Measurements from ENCODE around the gene TBK1. TPM values are rescaled to one million over a fixed set of nuclear protein-coding genes. Genes with fewer than 3 reads are reported as not detected.
"Not testable (repeated sequence)": the region's sequence is repeated elsewhere in the genome, so short reads cannot be mapped to it uniquely, and the experiment has no call there.

The TBK1 gene
- total RNA-seq, 1 donor from 2014 or later, result 29.0 TPM

DNA sequence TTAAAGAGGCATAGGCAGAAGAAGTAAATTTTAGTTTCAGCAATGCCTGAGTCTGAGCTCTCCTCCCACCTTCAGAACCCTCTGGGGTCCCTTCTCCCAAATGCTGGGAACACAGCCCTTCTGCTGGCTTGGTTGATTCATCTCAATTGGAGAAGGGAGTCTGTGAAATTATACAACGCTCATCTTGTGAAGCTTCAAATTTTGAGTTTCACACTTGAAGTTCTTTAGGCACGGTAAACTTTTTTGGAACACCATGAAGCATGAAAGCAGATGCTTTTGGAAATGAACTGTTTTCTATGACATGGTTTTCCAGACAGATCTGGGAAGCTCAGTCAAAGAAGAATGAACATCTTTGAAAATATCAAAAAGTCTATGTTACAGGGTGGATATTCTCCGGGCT, 69.9 kb downstream of the TBK1 start:
- Histone ChIP-seq H3K36me3 (no peaks in the 10 kb centered on the region), H3K4me1 (no peaks in the 10 kb centered on the region), H3K27ac (no peak overlapping the region), H3K4me3 (no peak overlapping the region), H3K27me3 (no peaks in the 10 kb centered on the region), H3K9me3 (no peaks in the 10 kb centered on the region)
- no peak for DNase-seq (ENCODE audit: extremely low spot score in 2 of 2)
- intact Hi-C loops (cut with DNase I), result no loop called here
- TF ChIP-seq POLR2A (IDR thresholded peaks at IDR 0.05) (no peak), CTCF (IDR thresholded peaks at IDR 0.05) (no peak), POLR2AphosphoS5 (IDR thresholded peaks at IDR 0.05; ENCODE audit: insufficient read depth in 1 of 2, low read depth in 1 of 2) (no peak)

DNA sequence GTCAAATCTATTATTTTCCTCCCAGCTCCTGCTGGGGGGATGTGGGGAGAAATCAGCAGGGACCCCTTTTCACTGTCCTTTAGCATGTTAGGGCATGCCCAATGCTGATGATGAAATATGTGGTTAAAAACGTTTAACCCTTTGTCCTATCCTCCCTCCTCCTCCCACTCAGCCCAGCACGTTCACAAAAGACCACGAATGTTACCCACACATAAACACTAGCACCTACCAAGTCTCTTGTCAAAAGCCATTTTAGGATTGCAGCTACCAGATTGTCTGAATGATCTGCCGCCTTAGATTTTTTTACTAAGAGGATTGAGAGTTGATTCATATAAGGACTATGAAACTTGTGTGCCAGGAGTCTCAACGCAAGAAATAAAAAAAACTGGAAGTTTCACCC, 70.4 kb downstream of the TBK1 start:
- TF ChIP-seq POLR2A (IDR thresholded peaks at IDR 0.05), result no peak
- TF ChIP-seq POLR2AphosphoS5 (IDR thresholded peaks at IDR 0.05; ENCODE audit: insufficient read depth in 1 of 2, low read depth in 1 of 2), result no peak
- TF ChIP-seq CTCF (IDR thresholded peaks at IDR 0.05), result no peak
- DNase-seq (ENCODE audit: extremely low spot score in 2 of 2), result no peak
- no peak overlapping the region for H3K4me3 ChIP-seq
- no peaks in the 10 kb centered on the region for H3K27me3 ChIP-seq
- intact Hi-C loops (cut with DNase I), result no loop called here
- no peaks in the 10 kb centered on the region for H3K9me3 ChIP-seq
- H3K36me3 ChIP-seq, result no peaks in the 10 kb centered on the region
- no peaks in the 10 kb centered on the region for H3K4me1 ChIP-seq
- H3K27ac ChIP-seq, result no peak overlapping the region

DNA sequence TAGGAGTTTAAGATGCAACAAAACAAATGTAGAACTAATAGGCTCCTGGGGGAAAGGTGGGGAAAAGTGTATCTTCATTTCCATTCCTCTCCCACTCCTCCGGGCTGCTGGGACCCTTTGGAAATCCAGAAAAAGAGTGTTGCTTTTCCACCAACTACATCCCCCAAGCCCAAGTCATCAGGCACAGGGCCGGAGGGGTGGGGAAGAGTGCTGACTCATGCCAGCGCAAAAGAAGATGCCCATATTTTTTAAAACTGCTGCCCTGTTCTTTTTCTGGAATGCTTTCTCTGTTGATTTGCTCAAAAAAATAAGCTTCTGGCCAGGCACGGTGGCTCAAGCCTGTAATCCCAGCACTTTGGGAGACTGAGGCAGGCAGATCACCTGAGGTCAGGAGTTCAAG, 70.9 kb downstream of the TBK1 start:
- no peaks in the 10 kb centered on the region for H3K36me3 ChIP-seq
- TF ChIP-seq POLR2A (IDR thresholded peaks at IDR 0.05) (no peak), CTCF (IDR thresholded peaks at IDR 0.05) (no peak), POLR2AphosphoS5 (IDR thresholded peaks at IDR 0.05; ENCODE audit: insufficient read depth in 1 of 2, low read depth in 1 of 2) (no peak)
- intact Hi-C loops (cut with DNase I), result no loop called here
- H3K9me3 ChIP-seq, result no peaks in the 10 kb centered on the region
- no peak overlapping the region for H3K27ac ChIP-seq
- no peak for DNase-seq (ENCODE audit: extremely low spot score in 2 of 2)
- H3K4me1 ChIP-seq, result no peaks in the 10 kb centered on the region
- H3K27me3 ChIP-seq, result no peaks in the 10 kb centered on the region
- H3K4me3 ChIP-seq, result no peak overlapping the region

DNA sequence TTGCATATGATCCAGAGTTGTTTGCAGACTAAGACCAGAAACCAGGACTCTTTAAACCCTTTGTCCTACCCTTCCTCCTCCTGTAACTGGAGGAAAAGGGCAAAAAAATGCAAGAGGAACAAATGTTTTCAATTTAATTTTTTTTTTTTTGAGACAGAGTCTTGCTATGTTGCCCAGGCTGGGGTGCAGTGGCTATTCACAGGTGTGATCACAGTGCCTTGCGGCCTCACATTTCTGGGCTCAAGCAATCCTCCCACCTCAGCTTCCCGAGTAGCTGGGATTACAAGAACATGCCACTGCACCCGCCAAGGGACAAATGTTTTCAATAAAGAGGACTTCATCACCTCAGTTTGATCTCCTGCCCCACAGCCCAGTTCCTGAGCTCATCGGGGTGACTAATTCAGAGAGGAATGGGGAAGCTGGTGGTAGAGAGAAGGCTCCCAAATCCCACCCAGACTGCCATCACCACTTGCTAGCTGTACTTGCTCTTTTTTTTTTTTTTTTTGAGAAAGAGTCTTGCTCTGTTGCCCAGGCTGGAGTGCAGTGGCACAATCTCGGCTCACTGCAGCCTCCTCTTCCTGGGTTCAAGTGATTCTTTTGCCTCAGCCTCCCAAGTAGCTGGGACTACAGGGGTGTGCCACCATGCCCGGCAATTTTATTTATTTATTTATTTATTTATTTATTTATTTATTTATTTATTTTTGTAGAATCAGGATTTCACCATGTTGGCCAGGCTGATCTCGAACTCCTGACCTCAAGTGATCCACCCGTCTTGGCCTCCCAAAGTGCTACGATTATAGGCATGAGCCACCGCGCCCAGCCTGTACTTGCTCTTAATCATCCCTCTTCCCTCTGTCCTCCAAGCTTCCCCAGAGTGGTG, 71.9 kb downstream of the TBK1 start:
- H3K36me3 ChIP-seq; H3K9me3 ChIP-seq; intact Hi-C loops (cut with DNase I); DNase-seq (ENCODE audit: extremely low spot score in 2 of 2); H3K4me3 ChIP-seq; H3K27ac ChIP-seq; H3K27me3 ChIP-seq; H3K4me1 ChIP-seq: not testable (repeated sequence)

DNA sequence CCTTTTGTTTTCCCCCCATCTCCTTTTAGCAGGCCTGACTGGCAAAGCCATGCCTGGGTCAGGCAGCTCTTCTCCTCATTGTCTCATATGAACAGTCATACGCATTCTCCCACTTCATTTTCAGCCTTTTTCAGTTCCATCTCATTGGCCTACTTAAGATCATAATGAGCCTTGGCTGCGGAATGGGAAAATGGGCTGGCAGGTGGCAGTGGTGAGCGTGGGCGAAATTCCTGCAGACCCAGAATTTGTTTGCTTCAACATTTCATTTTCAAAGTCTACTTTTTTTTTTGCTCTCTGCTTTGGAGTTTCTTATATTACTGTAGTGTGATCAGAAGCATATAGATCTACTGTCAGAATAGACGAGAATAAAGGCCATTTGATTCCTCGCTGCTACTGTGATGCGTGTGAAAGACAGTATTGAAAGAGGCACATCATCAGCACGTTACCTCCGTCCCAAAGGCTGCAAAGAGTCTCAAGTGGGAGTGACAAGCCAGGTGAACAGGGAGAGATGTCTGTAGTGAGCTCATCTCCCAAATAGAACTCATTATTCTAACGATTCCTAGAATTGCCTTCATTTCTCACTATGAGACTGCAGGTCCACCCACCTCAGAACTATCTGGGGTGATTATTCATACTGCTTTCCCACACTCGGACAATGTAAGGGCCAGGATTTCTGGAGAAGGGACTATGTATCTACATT, 73.7 kb downstream of the TBK1 start:
- no peak overlapping the region for H3K27ac ChIP-seq
- no peaks in the 10 kb centered on the region for H3K27me3 ChIP-seq
- H3K36me3 ChIP-seq, result no peaks in the 10 kb centered on the region
- no peaks in the 10 kb centered on the region for H3K9me3 ChIP-seq
- no peak for DNase-seq (ENCODE audit: extremely low spot score in 2 of 2)
- no peak overlapping the region for H3K4me3 ChIP-seq
- no peak for TF ChIP-seq POLR2AphosphoS5 (IDR thresholded peaks at IDR 0.05; ENCODE audit: insufficient read depth in 1 of 2, low read depth in 1 of 2)
- TF ChIP-seq CTCF (IDR thresholded peaks at IDR 0.05), result no peak
- no peak for TF ChIP-seq POLR2A (IDR thresholded peaks at IDR 0.05)
- intact Hi-C loops (cut with DNase I), result no loop called here
- no peaks in the 10 kb centered on the region for H3K4me1 ChIP-seq
